K562 (cell line): ENCODE measurements around the gene SERPINB12. TPM values are rescaled to one million over a fixed set of nuclear protein-coding genes. Genes with fewer than 3 reads are reported as not detected.

Experiments used
- ATAC-seq: fragments of 200-7000 bp; cut with Tn5 transposase; 3 replicates; pipeline ENCODE4 v1.9.1; 2020; ENCODE audit warnings: moderate library complexity
- BruUV-seq: library from RNA; stranded (reverse); fragments of 400-500 nt; replicated peaks from 2 replicates; lab custom pipeline; 2021; lab: Mats Ljungman, UMichigan
- CTCF ChIA-PET: fragments of 300-600 bp; formaldehyde crosslinking; extraction: SDS; loops from one replicate; lab custom pipeline; 2021; ENCODE audit warnings: low intra/inter-chr PET ratio; lab: Yijun Ruan, JAX
- POLR2A ChIA-PET: fragments of 300-600, 350-650 bp; sonication (Branson Sonifier 250); formaldehyde crosslinking; extraction: SDS; loops from one replicate; lab custom pipeline; 2021; ENCODE audit warnings: antibody characterized with exemption, inconsistent platforms; lab: Yijun Ruan, JAX
- DNase-seq, 4 experiments: peaks; one replicate each; pipeline versions ENCODE4 v3.0.0 to v3.0.0-alpha.2; 2011 to 2018; ENCODE audit warnings: low spot score in 3 of 4, mixed read lengths in 3 of 4; ENCODE audit errors: extremely low read depth in 1 of 4
- FAIRE-seq: peaks from 2 replicates; lab custom pipeline; 2011; peaks lifted over from hg19 to GRCh38; lab: Jason Lieb, UNC
- H2AFZ ChIP-seq: 2 replicates; pipeline ENCODE4 v1.6.0; 2011; ENCODE audit warnings: low read depth, low read length, control low read depth, inconsistent platforms
- H3K27ac ChIP-seq: fragments of 200-600 bp; 3 replicates; pipeline ENCODE4 v1.8.0; 2011; ENCODE audit warnings: low read depth, mild to moderate bottlenecking, control low read depth, inconsistent platforms, low read length, moderate library complexity, mixed read lengths; ENCODE audit errors: extremely low read depth
- H3K27me3 ChIP-seq, 2 experiments: fragments of 300-600 bp in 1 of 2; 2 replicates in 1 of 2; 3 replicates in 1 of 2; pipeline versions ENCODE4 v1.6.0 to v1.8.0; 2011; ENCODE audit warnings: inconsistent platforms in 2 of 2, low read length in 2 of 2, mild to moderate bottlenecking in 1 of 2, mixed read lengths in 1 of 2, moderate library complexity in 1 of 2; ENCODE audit not compliant: control insufficient read depth in 2 of 2, insufficient read depth in 2 of 2
- H3K36me3 ChIP-seq: fragments of 300-600 bp; 3 replicates; pipeline ENCODE4 v1.8.0; 2011; ENCODE audit warnings: mild to moderate bottlenecking, low read length, inconsistent platforms; ENCODE audit not compliant: control insufficient read depth, insufficient read depth
- H3K4me1 ChIP-seq, 2 experiments: fragments of 200-600 bp in 1 of 2; replicated peaks in 1 of 2; 2 replicates in 1 of 2; 3 replicates in 1 of 2; pipeline versions ENCODE4 v1.5.1 to v1.8.0; 2011; ENCODE audit warnings: inconsistent platforms in 2 of 2, low read length in 2 of 2, mild to moderate bottlenecking in 1 of 2, mixed read lengths in 1 of 2, moderate library complexity in 1 of 2; ENCODE audit not compliant: control insufficient read depth in 2 of 2, insufficient read depth in 2 of 2
- H3K4me2 ChIP-seq: 2 replicates; pipeline ENCODE4 v1.6.1; 2011; ENCODE audit warnings: low read length, control low read depth, inconsistent platforms, mixed read lengths; ENCODE audit not compliant: insufficient read depth
- H3K4me3 ChIP-seq: fragments of 200-600 bp; sonication (generic), shearing (Covaris generic); 2 replicates; pipeline ENCODE4 v1.5.1; 2016; ENCODE audit warnings: control low read depth, inconsistent platforms
- H3K79me2 ChIP-seq: fragments of 200-600 bp; 3 replicates; pipeline ENCODE4 v1.8.0; 2011; ENCODE audit warnings: low read length, inconsistent platforms; ENCODE audit not compliant: control insufficient read depth, insufficient read depth
- H3K9ac ChIP-seq, 2 experiments: 2 replicates each; pipeline versions ENCODE4 v1.6.0 to v1.6.1; 2011; ENCODE audit warnings: low read depth in 2 of 2, low read length in 2 of 2, control low read depth in 1 of 2, inconsistent platforms in 1 of 2, mild to moderate bottlenecking in 1 of 2, mixed read lengths in 1 of 2; ENCODE audit not compliant: insufficient read depth in 1 of 2
- H3K9me1 ChIP-seq: one replicate; pipeline ENCODE4 v1.6.0; 2011; ENCODE audit warnings: inconsistent platforms, mild to moderate bottlenecking, low read length, moderate library complexity; ENCODE audit not compliant: control insufficient read depth, insufficient read depth
- H3K9me3 ChIP-seq: replicated peaks from 2 replicates; pipeline ENCODE4 v1.5.1; 2011; ENCODE audit warnings: low read depth, low read length, inconsistent platforms; ENCODE audit not compliant: control insufficient read depth, insufficient read depth
- H4K20me1 ChIP-seq: replicated peaks from 2 replicates; pipeline ENCODE4 v1.6.1; 2011; ENCODE audit warnings: low read length, inconsistent platforms, mixed read lengths; ENCODE audit not compliant: control insufficient read depth, insufficient read depth
- CCAR2 ChIP-seq: fragments of 200-400 bp; formaldehyde crosslinking; IDR thresholded peaks from 2 replicates; pipeline ENCODE4 v1.6.1; 2017; ENCODE audit warnings: mild to moderate bottlenecking, low read depth, low read length
- NONO ChIP-seq, 2 experiments: fragments of 200-400 bp in 1 of 2; fragments of 450-650 bp in 1 of 2; formaldehyde crosslinking in 1 of 2; IDR thresholded peaks; 2 replicates each; pipeline ENCODE4 v1.6.1; 2017; ENCODE audit warnings: low read depth in 2 of 2, mild to moderate bottlenecking in 2 of 2, moderate library complexity in 2 of 2, low read length in 1 of 2
- NR2C1 ChIP-seq, 2 experiments: fragments of 450-650 bp; IDR thresholded peaks; 2 replicates each; pipeline ENCODE4 v1.6.1; 2017; ENCODE audit warnings: mild to moderate bottlenecking in 2 of 2, antibody characterized with exemption in 1 of 2, inconsistent platforms in 1 of 2, missing compliant biosample characterization in 1 of 2, missing genetic modification characterization in 1 of 2
- TCF3 ChIP-seq: sonication (generic); formaldehyde crosslinking; IDR thresholded peaks from 2 replicates; pipeline ENCODE4 v1.4.0; 2020; ENCODE audit warnings: mild to moderate bottlenecking, missing genetic modification reagents
- ZC3H8 ChIP-seq: fragments of 450-650 bp; IDR thresholded peaks from 2 replicates; pipeline ENCODE4 v1.6.1; 2017
- ZNF3 ChIP-seq: fragments of 250-450 bp; sonication (Bioruptor Pico); IDR thresholded peaks from 2 replicates; pipeline ENCODE4 v1.5.0; 2021; ENCODE audit warnings: mild to moderate bottlenecking, moderate library complexity
- WGBS: fragments of 100-300 bp; shearing (Covaris generic); methylation state at CpG from one replicate; pipeline ENCODE4 v1.1.6; 2016; ENCODE audit warnings: low coverage, mixed read lengths; ENCODE audit not compliant: insufficient coverage; ENCODE audit errors: missing lambda C conversion rate; 5-methylcytosine and 5-hydroxymethylcytosine counted together
- in situ Hi-C: fragments of 300-500 bp; cut with MboI; formaldehyde crosslinking; loops from 4 replicates; pipeline ENCODE4 v1.15.0; 2018; ENCODE audit warnings: inconsistent platforms, mixed read lengths
- intact Hi-C: fragments of 100-400 bp; cut with micrococcal nuclease; formaldehyde crosslinking; loops from 2 replicates; pipeline ENCODE4 v1.14.2; 2022
- polyA plus RNA-seq, 8 experiments: library from polyadenylated mRNA; depleted of rRNA in 4 of 8; stranded (reverse) in 5 of 8; unstranded in 3 of 8; fragments of >200 nt; fragmentation: Nextera tagmentation in 2 of 8; fragmentation: Illumina TruSeq in 1 of 8; extraction: Ambion mirVana in 2 of 8; extraction: Trizol in 1 of 8; gene quantifications; 2 replicates each; pipeline versions ENCODE4 v1.2.1 to v1.2.3, GENCODE V29; 2011 to 2014; ENCODE audit warnings: inconsistent platforms in 1 of 8, missing spikeins in 1 of 8
- total RNA-seq, 7 experiments: library from RNA; depleted of rRNA in 6 of 7; stranded (reverse); fragments of >200 nt in 6 of 7; fragmentation: Illumina TruSeq in 2 of 7; extraction: Trizol in 2 of 7; gene quantifications; 2 replicates each; pipeline versions ENCODE4 v1.2.1 to v1.2.3, GENCODE V29; 2011 to 2021; ENCODE audit warnings: low replicate concordance in 1 of 7
- TF ChIP-seq, protein P1 (sequence below), 2 experiments: fragments of 450-650 bp; IDR thresholded peaks; 2 replicates each; pipeline ENCODE4 v1.6.1; 2016
- TF ChIP-seq, protein P2 (sequence below): fragments of 250-450 bp; sonication (Bioruptor Pico); IDR thresholded peaks from 2 replicates; pipeline ENCODE4 v1.4.0; 2020; ENCODE audit warnings: mild to moderate bottlenecking, moderate library complexity
- TF ChIP-seq, protein P3 (sequence below): sonication (generic); formaldehyde crosslinking; IDR thresholded peaks from 2 replicates; pipeline ENCODE4 v1.5.0; 2020; ENCODE audit warnings: missing genetic modification reagents
- TF ChIP-seq, protein P4 (sequence below): sonication (generic); formaldehyde crosslinking; IDR thresholded peaks from 2 replicates; pipeline ENCODE4 v1.8.0; 2022; ENCODE audit warnings: mild to moderate bottlenecking, low read depth, missing genetic modification reagents
- TF ChIP-seq, protein P5 (sequence below): sonication (generic); formaldehyde crosslinking; IDR thresholded peaks from 2 replicates; pipeline ENCODE4 v1.9.0; 2022; ENCODE audit warnings: mild to moderate bottlenecking, missing genetic modification reagents

Gene SERPINB12
- total and polyA plus RNA-seq, 9 of the 15 experiments (the other 6 are each of a cell fraction or from before 2014, with no cell fraction given): not detected

DNA sequence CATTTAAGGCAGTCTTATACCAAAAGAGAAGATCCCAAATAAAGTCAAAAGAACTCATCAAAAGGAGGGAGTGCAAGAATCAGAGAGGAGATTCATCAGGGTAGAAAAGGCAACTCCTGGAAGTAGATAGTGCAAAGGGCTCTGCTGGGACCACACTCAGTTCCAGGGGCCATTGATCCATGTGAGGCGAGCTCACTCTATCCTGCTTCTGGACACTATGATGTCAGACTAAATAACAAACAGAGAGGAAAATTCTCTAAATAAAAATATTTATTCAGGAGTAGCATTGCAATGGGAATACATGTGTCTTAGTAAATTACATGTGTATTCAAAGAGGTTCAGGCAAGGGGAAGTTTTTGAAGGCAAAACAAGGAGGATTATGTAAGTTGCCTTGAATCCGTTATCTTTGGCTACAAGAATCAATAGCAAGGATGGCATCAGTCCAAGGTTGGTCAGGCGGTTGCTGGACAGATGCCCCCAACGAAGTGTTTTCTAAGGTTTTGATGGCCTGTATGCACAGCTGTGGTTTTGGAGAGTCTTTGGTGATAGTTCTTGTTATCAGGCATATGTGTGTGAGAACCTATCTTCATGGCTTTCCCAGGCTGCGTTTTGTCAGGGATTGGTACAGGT lies 13.2 kb upstream of the SERPINB12 start (continued):
- TF ChIP-seq, protein P1, sequence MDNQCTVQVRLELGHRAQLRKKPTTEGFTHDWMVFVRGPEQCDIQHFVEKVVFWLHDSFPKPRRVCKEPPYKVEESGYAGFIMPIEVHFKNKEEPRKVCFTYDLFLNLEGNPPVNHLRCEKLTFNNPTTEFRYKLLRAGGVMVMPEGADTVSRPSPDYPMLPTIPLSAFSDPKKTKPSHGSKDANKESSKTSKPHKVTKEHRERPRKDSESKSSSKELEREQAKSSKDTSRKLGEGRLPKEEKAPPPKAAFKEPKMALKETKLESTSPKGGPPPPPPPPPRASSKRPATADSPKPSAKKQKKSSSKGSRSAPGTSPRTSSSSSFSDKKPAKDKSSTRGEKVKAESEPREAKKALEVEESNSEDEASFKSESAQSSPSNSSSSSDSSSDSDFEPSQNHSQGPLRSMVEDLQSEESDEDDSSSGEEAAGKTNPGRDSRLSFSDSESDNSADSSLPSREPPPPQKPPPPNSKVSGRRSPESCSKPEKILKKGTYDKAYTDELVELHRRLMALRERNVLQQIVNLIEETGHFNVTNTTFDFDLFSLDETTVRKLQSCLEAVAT (IDR thresholded peaks at IDR 0.05): no peak

DNA sequence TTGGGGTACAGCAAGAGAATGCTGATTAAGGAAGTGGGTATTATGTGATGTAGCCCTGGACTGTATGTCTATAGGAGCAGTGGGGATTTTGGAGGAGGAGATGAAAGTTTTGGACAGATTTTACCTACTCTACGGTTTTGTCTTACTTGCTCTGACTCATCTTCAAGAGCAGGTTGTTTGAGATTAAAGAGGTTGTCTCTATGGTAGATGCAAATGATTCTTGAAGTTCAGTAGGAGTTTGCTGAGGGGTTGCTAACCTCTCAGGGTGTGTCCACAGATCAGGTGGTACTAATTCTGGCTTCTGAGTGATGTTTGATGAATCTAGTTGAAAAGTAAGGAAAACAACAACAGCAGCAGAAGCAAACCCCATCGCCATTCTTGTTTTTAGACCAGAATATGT lies 9.7 kb upstream of the SERPINB12 start:
- Histone ChIP-seq H3K36me3 (no peaks in the 10 kb centered on the region), H3K27ac (no peak overlapping the region), H3K9ac (no peak overlapping the region), H2AFZ (no peak overlapping the region), H4K20me1 (no peaks in the 10 kb centered on the region), H3K9me1 (no peaks in the 10 kb centered on the region), H3K9me3 (no peaks in the 10 kb centered on the region), H3K4me2 (no peak overlapping the region), H3K4me3 (no peak overlapping the region), H3K79me2 (no peaks in the 10 kb centered on the region), H3K27me3 (no peaks in the 10 kb centered on the region), H3K4me1 (no peaks in the 10 kb centered on the region)
- BruUV-seq: no TSS peak
- ATAC-seq (no peak), DNase-seq (no peak), FAIRE-seq (no peak)
- CTCF ChIA-PET: no interaction called here
- 4% methylated on average over 2 of the region's 2 CpGs for WGBS
- intact Hi-C loops: no loop called here
- in situ Hi-C loops: no loop called here
- POLR2A ChIA-PET: no interaction called here
- TF ChIP-seq, protein P2, sequence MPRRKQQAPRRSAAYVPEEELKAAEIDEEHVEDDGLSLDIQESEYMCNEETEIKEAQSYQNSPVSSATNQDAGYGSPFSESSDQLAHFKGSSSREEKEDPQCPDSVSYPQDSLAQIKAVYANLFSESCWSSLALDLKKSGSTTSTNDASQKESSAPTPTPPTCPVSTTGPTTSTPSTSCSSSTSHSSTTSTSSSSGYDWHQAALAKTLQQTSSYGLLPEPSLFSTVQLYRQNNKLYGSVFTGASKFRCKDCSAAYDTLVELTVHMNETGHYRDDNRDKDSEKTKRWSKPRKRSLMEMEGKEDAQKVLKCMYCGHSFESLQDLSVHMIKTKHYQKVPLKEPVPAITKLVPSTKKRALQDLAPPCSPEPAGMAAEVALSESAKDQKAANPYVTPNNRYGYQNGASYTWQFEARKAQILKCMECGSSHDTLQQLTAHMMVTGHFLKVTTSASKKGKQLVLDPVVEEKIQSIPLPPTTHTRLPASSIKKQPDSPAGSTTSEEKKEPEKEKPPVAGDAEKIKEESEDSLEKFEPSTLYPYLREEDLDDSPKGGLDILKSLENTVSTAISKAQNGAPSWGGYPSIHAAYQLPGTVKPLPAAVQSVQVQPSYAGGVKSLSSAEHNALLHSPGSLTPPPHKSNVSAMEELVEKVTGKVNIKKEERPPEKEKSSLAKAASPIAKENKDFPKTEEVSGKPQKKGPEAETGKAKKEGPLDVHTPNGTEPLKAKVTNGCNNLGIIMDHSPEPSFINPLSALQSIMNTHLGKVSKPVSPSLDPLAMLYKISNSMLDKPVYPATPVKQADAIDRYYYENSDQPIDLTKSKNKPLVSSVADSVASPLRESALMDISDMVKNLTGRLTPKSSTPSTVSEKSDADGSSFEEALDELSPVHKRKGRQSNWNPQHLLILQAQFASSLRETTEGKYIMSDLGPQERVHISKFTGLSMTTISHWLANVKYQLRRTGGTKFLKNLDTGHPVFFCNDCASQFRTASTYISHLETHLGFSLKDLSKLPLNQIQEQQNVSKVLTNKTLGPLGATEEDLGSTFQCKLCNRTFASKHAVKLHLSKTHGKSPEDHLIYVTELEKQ (CRISPR knock-in tag): no peak
- no peak for TF ChIP-seq NR2C1 (IDR thresholded peaks at IDR 0.05)
- no peak for TF ChIP-seq NR2C1 (tag; IDR thresholded peaks at IDR 0.05)
- no peak for TF ChIP-seq ZC3H8
- TF ChIP-seq NONO (IDR thresholded peaks at IDR 0.05; ENCODE audit: low read depth in 2 of 2, low read length in 1 of 2): no peak
- TF ChIP-seq, protein P3, sequence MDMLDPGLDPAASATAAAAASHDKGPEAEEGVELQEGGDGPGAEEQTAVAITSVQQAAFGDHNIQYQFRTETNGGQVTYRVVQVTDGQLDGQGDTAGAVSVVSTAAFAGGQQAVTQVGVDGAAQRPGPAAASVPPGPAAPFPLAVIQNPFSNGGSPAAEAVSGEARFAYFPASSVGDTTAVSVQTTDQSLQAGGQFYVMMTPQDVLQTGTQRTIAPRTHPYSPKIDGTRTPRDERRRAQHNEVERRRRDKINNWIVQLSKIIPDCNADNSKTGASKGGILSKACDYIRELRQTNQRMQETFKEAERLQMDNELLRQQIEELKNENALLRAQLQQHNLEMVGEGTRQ (CRISPR knock-in tag): no peak
- no peak for TF ChIP-seq TCF3 (CRISPR knock-in tag)
- TF ChIP-seq, protein P4, sequence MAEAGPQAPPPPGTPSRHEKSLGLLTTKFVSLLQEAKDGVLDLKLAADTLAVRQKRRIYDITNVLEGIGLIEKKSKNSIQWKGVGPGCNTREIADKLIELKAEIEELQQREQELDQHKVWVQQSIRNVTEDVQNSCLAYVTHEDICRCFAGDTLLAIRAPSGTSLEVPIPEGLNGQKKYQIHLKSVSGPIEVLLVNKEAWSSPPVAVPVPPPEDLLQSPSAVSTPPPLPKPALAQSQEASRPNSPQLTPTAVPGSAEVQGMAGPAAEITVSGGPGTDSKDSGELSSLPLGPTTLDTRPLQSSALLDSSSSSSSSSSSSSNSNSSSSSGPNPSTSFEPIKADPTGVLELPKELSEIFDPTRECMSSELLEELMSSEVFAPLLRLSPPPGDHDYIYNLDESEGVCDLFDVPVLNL: no peak
- no peak for TF ChIP-seq CCAR2
- TF ChIP-seq, protein P5, sequence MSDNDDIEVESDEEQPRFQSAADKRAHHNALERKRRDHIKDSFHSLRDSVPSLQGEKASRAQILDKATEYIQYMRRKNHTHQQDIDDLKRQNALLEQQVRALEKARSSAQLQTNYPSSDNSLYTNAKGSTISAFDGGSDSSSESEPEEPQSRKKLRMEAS (CRISPR knock-in tag): no peak
- no peak for TF ChIP-seq ZNF3 (CRISPR knock-in tag)
